Measurements from ENCODE around the gene TXLNB. TPM values are rescaled to one million over a fixed set of nuclear protein-coding genes. Genes with fewer than 3 reads are reported as not detected.

TXLNB gene
- total and polyA plus RNA-seq, 2 of the 4 experiments (the other 2 are of a cell fraction), result under 0.01 to 0.05 TPM

DNA sequence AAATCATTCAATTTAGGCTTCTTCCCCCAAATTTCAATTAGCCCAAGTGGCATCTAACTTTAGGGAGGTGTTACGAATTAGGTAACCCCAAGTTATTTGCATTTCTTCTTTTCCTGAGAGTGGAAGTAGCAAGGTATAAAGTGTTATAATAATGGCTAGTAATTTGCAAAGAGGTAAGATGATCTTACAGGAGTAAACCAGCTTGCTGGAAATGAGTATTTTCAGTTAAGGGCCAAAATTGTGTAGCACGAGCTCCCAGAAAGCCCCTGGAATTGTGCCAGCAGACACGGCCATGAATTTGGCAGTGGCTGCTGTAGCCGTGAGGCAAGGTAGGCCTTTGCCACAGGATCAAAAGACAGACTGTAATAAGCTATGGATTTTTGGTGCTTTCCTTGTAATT lies 44.7 kb upstream of the TXLNB start:
- Histone ChIP-seq H3K4me2 (ENCODE audit: low read depth, low read length) (no peak overlapping the region), H2AFZ (replicated peaks; ENCODE audit: low read length, poor library complexity) (no peak overlapping the region), H3K9me3 (ENCODE audit: control insufficient read depth, insufficient read depth, low read length) (no peaks in the 10 kb centered on the region), H2BK5ac (ENCODE audit: low read depth, low read length, poor library complexity, severe bottlenecking) (no peak overlapping the region), H3K9me1 (ENCODE audit: insufficient read depth, low read length) (no peaks in the 10 kb centered on the region), H4K91ac (ENCODE audit: insufficient read depth, low read depth, low read length) (no peak overlapping the region), H2AK9ac (replicated peaks; ENCODE audit: low read depth, low read length, poor library complexity) (no peak overlapping the region), H3K14ac (replicated peaks; ENCODE audit: low read depth, low read length) (no peak overlapping the region), H3K4ac (ENCODE audit: low read depth, low read length) (no peak overlapping the region), H2BK120ac (ENCODE audit: low read depth, low read length) (no peak overlapping the region), H3K23ac (ENCODE audit: low read depth, low read length) (no peak overlapping the region), H4K20me1 (ENCODE audit: insufficient read depth, low read length) (no peaks in the 10 kb centered on the region), H3K18ac (ENCODE audit: low read depth, low read length) (no peak overlapping the region), H4K8ac (ENCODE audit: low read depth in 2 of 2, low read length in 2 of 2) (no peak overlapping the region), H3K4me3 (ENCODE audit: insufficient read depth, low read depth, low read length) (no peak overlapping the region), H3K4me1 (ENCODE audit: control insufficient read depth, insufficient read depth, low read length) (peaks cover 6% of the 10 kb centered on the region), H2BK15ac (ENCODE audit: low read depth, low read length) (no peak overlapping the region), H3K36me3 (ENCODE audit: control insufficient read depth, insufficient read depth, low read length) (no peaks in the 10 kb centered on the region), H2AK5ac (ENCODE audit: low read depth, low read length) (no peak overlapping the region), H3K79me1 (ENCODE audit: low read depth in 1 of 2, low read length in 2 of 2) (no peaks in the 10 kb centered on the region), H3K27me3 (ENCODE audit: control insufficient read depth, insufficient read depth, low read length) (no peaks in the 10 kb centered on the region), H4K5ac (ENCODE audit: low read depth, low read length) (no peak overlapping the region), H3K9ac (ENCODE audit: low read depth, low read length) (no peak overlapping the region), H3K56ac (ENCODE audit: extremely low read depth, insufficient read depth, low read length) (no peak overlapping the region), H2BK20ac (ENCODE audit: low read depth, low read length) (no peak overlapping the region), H3K27ac (ENCODE audit: insufficient read depth, low read length) (no peak overlapping the region)
- ATAC-seq (ENCODE audit: low read depth) (no peak), DNase-seq (peak; percentile 41)
- TF ChIP-seq BHLHE40 (IDR thresholded peaks at IDR 0.05; ENCODE audit: low read depth, low read length), result no peak
- ChIA-PET CTCF (interaction anchor here (0.6 kb wide), 1 partner anchor 16 kb away, joined by 3 read pairs; no protein-coding TSS in a partner anchor), POLR2A (ENCODE audit: unreplicated experiment) (interaction anchor here (0.6 kb wide), 1 partner anchor 368 kb away, joined by 4 read pairs; no protein-coding TSS in a partner anchor)
- intact Hi-C loops (cut with micrococcal nuclease) (no loop called here), dilution Hi-C loops (cut with HindIII; ENCODE audit: low sequenced_read_pairs, unreplicated experiment) (no loop called here), in situ Hi-C loops (cut with MboI; ENCODE audit: low sequenced_read_pairs) (no loop called here)
- 40% methylated on average over 1 of the region's 4 CpGs; no CpG with 5 or more reads in 1 of the 2 experiments for WGBS, 2 experiments (ENCODE audit: extremely low coverage in 2 of 2, insufficient read length in 1 of 2)
- BruUV-seq (replicated peaks), result no TSS peak
